22Rv1 (cell line): ENCODE data around the gene SYNGR3.
A peak's percentile ranks its signal among the peaks of the same experiment; 100 is the strongest.

Experiments used
- H3K27ac ChIP-seq: fragments of 450-650 bp; 2 replicates; pipeline ENCODE4 v1.5.1; 2017
- CTCF ChIP-seq: fragments of 450-650 bp; IDR thresholded peaks from 2 replicates; pipeline ENCODE4 v1.5.1; 2017; ENCODE audit warnings: mild to moderate bottlenecking
- ZFX ChIP-seq: fragments of 450-650 bp; IDR thresholded peaks from 2 replicates; pipeline ENCODE4 v1.6.1; 2017; ENCODE audit warnings: antibody characterized with exemption, borderline replicate concordance

The SYNGR3 gene

GRCh38 chr16:1991588-1991947 is 1.8 kb downstream of the SYNGR3 start:
- TF ChIP-seq ZFX (no peak), CTCF (no peak)
- H3K27ac ChIP-seq: peak overlapping the region; percentile 78

GRCh38 chr16:1991948-1992703 is 2.4 kb downstream of the SYNGR3 start:
- TF ChIP-seq CTCF (no peak), ZFX (no peak)
- peak overlapping the region; percentile 78 for H3K27ac ChIP-seq

GRCh38 chr16:1992704-1993317 is 3.0 kb downstream of the SYNGR3 start:
- peak overlapping the region; percentile 78 for H3K27ac ChIP-seq
- TF ChIP-seq CTCF (no peak), ZFX (no peak)

GRCh38 chr16:1993731-1994131 is 4.0 kb downstream of the SYNGR3 start:
- TF ChIP-seq ZFX (no peak), CTCF (no peak)
- peak overlapping the region; percentile 78 for H3K27ac ChIP-seq

- TF ChIP-seq ZFX (no peak), CTCF (no peak)
- H3K27ac ChIP-seq: no peak overlapping the region
Observed at GRCh38 chr16:1997494-1998359, 8.0 kb downstream of the SYNGR3 start.

GRCh38 chr16:1998360-1998835 is 8.6 kb downstream of the SYNGR3 start:
- no peak for TF ChIP-seq ZFX
- no peak for TF ChIP-seq CTCF
- no peak overlapping the region for H3K27ac ChIP-seq
